Measurements from ENCODE around the gene CYP4B1.
"Not testable (repeated sequence)": the region's sequence is repeated elsewhere in the genome, so short reads cannot be mapped to it uniquely, and the experiment has no call there.

The CYP4B1 gene

GRCh38 chr1:46798810-46799209 lies at the start of gene CYP4B1:
Gene CYP4B1 (plus strand): TSS chr1:46799046. CDS start chr1:46799082, 36 bp downstream.
- no peak for DNase-seq (ENCODE audit: low read depth in 2 of 2)

GRCh38 chr1:46749404-46749803 lies 49.4 kb upstream of the CYP4B1 start:
- no peak for DNase-seq (ENCODE audit: low read depth in 2 of 2)

GRCh38 chr1:46749921-46750404 lies 48.9 kb upstream of the CYP4B1 start:
- DNase-seq (ENCODE audit: low read depth in 2 of 2), result no peak

DNA sequence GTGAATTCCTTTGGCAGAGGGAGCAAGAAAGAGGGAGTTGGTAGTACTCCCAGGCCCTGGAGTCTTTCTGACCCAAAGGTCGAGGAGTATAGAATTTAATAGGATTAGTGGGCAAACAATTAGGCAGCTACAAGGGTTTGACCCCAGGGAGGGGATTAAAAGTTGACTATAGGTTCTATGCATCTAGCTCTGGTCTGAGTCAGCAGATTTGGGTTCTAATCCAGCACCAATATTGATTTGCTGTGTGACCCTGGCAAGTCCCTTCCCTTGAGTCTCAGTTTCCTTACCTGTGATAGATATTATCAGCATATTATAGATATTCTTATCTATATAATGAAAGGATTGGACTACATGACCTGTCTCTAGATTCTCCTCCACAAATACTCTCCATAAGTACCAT lies 44.9 kb upstream of the CYP4B1 start:
- no peak for DNase-seq (ENCODE audit: low read depth in 2 of 2)

- DNase-seq (ENCODE audit: low read depth in 2 of 2), result not testable (repeated sequence)
Measured at GRCh38 chr1:46754707-46755106, 44.1 kb upstream of the CYP4B1 start.

DNA sequence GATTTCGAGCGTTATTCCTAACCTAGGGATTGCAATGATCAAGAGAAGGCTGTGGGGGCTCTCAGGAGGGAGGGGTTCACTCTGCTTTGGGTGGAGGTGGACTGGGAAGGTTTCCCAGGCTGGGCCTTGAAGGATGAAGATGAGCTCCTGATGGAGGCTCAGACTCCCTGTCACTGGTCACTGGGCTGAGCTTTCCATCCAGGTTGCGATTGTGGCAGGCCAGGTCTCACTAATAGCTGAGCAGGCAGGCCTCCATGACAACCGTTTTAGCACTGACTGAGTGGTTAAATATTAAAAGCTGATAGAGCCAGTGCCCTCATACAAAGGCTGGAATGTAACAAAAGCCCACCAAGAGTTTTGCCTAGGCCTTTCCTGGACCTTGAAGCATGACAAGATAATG lies 43.7 kb upstream of the CYP4B1 start:
- DNase-seq (ENCODE audit: low read depth in 2 of 2), result no peak

- DNase-seq (ENCODE audit: low read depth in 2 of 2), result no peak
Measured at GRCh38 chr1:46757247-46757955, 41.4 kb upstream of the CYP4B1 start.

- DNase-seq (ENCODE audit: low read depth in 2 of 2), result no peak
Measured at GRCh38 chr1:46757956-46758528, 40.8 kb upstream of the CYP4B1 start.

DNA sequence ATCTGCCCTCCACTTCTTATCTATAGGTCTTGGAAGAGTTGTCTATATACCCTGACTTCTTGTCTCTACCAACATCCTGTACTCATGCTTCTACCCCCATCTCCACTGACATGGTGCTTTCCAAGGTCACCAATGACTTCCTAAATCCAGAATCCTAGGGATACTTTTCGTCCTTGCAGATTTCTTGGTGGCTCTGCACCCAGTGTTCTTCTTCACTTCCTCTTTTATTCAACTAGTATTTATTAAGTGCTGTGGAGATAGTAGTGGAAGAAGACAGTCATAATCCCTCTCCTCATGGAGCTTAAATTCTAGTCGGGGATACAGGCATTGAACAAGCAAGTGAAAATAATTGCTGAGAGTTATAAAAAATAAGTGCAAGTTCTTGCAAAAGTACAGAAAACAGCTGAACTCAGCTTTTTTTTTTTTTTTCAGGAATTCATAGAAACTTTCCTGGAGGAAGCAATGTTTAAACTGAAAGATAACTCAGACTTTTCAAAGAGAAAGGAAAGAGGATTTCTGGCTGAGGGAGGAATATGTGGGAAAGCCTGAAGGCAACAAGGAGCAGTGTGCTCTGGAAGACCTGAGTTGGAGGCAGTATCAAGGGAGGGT lies 38.2 kb upstream of the CYP4B1 start:
- DNase-seq (ENCODE audit: low read depth in 2 of 2), result no peak

DNA sequence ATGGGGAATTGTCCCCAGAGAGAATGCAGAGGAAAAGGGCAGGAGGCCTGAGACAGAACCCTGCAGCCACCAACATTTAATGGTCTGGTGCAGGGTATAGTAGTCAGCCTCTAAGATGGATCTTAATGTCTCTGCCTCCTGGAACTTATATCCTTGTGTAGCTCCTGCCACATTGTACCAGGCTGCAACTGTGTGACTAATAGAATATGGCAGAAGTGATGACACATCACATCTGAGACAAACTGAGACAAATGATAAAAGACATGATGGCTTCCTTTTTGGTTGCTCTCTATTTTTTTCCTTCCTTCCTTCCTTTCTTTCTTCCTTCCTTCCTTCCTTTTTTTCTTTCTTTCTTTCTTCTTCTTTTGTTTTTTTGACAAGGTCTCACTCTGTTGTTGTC lies 37.1 kb upstream of the CYP4B1 start:
- DNase-seq (ENCODE audit: low read depth in 2 of 2), result no peak

DNA sequence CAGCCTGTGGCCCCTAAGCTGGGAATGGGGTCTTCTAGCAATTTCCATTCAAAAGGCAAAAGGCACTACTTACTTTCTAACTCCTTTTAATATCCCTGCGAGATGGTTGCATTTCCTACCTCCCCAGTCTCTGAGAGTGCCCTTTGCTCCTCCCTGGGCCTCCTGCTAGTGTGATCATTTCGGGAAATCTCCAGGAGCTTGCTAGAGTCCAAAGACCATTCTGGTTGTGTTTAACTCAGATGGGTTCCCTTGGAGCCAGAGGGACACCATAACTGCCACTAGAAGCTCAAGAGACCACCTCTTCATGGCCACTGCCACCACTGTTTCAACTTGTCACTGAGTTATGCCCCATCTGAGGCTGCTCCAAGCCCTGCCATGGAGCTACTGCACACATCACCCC lies 34.4 kb upstream of the CYP4B1 start:
- no peak for DNase-seq (ENCODE audit: low read depth in 2 of 2)

DNA sequence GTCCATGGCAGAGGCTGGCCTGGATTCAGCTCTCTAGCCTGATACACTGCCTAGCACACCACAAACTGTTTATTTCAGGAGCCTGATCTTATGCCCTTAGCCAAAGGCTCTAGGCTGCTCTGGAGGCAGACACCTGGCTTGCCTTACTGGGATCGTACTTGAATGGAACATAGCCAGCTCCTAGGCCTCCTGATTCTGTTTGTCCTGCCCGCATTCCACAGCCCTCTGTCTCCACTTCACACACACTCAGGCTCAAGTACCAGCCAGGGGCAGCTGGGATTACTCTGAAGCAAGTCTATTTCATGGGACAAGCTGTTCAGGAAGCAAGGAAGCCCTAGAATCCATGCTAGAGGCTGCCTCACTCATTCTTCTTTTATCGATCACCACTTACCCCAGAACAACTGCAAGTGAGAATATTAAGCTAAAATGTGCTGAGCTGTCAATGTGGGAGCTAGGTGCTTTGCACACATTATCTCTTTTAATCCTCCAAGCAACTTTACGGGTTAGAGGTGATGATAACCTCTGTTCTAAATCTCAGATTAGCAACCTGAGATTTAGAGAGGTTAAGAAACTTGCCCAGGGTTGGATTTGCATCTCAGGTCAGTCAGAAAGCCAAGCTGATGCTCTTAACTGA lies 31.1 kb upstream of the CYP4B1 start:
- DNase-seq (ENCODE audit: low read depth in 2 of 2), result no peak

DNA sequence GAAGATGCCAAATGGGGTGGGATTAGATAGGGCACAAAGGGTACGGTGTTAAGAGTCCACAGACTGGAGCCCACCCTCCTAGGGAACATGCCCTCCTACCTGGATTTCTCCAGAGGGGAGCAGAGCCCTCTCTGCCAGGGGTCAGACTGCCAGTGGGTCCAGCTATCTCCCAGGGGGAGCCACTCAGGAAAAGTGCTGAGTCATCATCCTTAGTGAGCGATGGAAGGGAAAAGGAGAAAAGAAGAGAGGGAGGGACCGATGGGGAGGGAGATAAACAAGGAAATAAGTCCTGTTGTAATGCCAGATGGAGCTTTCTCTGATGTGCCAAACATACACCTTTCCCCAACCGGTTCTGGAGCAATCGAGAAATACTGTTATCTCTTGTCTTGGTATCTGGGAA lies 30.4 kb upstream of the CYP4B1 start:
- DNase-seq (ENCODE audit: low read depth in 2 of 2), result no peak

GRCh38 chr1:46769028-46769740 lies 29.7 kb upstream of the CYP4B1 start:
- no peak for DNase-seq (ENCODE audit: low read depth in 2 of 2)

DNA sequence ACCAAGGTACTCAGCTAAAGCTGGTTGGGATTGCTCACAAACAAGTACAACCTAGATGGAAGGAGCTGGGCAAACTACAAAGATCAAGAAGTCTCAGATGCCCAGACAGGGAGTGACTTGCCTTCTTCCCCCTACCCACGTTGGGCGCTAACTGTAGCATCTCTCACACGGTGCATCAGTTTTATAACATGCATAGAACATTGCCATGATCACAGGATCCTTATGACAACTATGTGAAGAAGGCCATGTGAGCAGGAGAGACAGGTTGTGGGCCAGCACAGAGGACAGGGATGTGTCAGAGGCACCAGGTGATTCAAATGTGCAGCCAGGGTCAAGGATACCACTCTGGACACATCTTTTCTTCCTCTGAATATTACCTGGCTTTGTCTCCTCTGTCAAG lies 28.3 kb upstream of the CYP4B1 start:
- no peak for DNase-seq (ENCODE audit: low read depth in 2 of 2)

DNA sequence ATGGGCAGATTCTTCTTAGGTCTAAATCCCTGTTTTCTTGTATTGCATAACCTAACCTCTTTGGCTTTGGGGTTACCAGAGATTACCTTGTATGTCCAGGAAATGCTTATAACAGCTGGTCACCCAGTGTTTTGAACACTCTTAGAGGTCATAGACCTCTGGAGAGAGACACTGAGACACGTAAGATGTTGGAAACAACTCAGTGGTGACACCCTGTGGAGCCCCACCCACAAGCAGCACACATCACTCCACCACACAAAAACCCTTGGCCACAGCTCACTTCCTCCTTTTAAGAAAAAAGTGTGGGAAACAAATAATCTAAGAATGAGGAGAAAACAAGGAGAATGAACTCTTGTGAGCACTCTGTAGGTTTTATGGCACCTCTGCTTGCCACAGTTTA lies 26.3 kb upstream of the CYP4B1 start:
- no peak for DNase-seq (ENCODE audit: low read depth in 2 of 2)

GRCh38 chr1:46774297-46774696 lies 24.5 kb upstream of the CYP4B1 start:
- no peak for DNase-seq (ENCODE audit: low read depth in 2 of 2)

DNA sequence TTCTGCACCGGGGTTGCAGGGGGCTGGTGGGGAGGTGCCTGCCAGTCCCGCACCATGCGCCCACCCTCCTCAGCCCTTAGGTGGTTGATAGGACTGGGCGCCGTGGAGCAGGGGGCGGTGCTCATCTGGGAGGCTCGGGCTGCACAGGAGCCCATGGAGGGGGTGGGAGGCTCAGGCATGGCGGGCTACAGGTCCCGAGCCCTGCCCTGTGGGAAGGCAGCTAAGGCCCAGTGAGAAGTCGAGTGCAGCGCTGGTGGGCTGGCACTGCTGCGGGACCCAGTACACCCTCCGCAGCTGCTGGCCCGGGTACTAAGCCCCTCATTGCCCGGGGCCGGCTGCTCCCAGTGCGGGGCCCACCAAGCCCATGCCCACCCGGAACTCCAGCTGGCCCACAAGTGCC lies 20.4 kb upstream of the CYP4B1 start:
- not testable (repeated sequence) for DNase-seq (ENCODE audit: low read depth in 2 of 2)

DNA sequence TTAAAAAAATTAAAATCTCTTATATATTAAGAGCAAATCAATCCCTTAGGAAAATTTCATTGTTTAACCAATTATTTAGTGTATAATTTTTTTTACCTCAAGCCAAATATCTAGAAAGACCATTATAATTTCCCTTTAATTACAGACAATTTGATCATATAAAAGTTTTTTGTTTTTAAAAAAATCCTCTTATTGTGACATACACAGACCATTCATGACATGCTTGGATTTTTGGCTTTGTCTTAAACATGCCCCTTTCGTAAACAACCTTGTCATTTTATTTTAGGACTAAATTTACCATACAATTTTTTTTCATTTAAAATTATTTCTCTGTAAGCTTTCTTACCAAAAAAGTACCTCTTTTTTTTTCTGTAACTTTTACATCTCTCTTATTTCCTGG lies 14.2 kb upstream of the CYP4B1 start:
- DNase-seq (ENCODE audit: low read depth in 2 of 2), result no peak

GRCh38 chr1:46788634-46789033 lies 10.2 kb upstream of the CYP4B1 start:
- not testable (repeated sequence) for DNase-seq (ENCODE audit: low read depth in 2 of 2)

- DNase-seq (ENCODE audit: low read depth in 2 of 2), result no peak
Measured at GRCh38 chr1:46790446-46791101, 8.3 kb upstream of the CYP4B1 start.

DNA sequence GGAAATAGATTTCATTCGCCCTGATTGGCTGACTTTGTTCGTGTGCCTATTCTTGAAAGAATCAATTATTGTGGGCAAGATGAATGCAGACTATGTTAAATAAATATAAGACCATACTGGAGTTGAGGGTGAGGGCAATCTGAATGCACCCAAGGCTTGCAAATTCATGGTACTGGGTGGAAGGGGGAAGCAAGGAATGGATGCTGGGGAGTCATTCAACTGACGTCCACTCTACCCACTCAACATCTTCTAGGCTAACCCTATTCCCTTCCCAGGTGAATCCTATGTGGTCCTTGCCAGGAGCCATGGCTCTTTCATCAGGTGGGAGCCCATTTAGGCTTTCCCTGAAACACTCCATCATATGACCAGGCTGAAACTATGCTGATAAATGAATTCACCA lies 5.7 kb upstream of the CYP4B1 start:
- DNase-seq (ENCODE audit: low read depth in 2 of 2), result no peak

Measured in stimulated activated CD8-positive, alpha-beta memory T cell treated with anti-CD3 and anti-CD28 coated beads, Interleukin-2, amount 100 ng/mL, for 48 hours (primary cell).